Lower leg skin (tissue), 4 donors: Measurements from ENCODE around the gene ABCA8. TPM values are rescaled to one million over a fixed set of nuclear protein-coding genes. Genes with fewer than 3 reads are reported as not detected.

Experiments used
- DNase-seq, 2 donors: peaks; one replicate each; pipeline ENCODE4 v3.0.0-alpha.2; 2019; ENCODE audit warnings: low spot score in 2 of 2
- H3K4me3 ChIP-seq: fragments of 200-600 bp; sonication (generic); 2 replicates; pipeline ENCODE4 v1.5.1; 2017; ENCODE audit warnings: mild to moderate bottlenecking, low read depth; ENCODE audit not compliant: poor library complexity, severe bottlenecking
- CTCF ChIP-seq, 3 donors: fragments of 450-650 bp; IDR thresholded peaks; one replicate each; pipeline ENCODE4 v1.5.1; 2016; ENCODE audit warnings: antibody characterized with exemption in 3 of 3, mild to moderate bottlenecking in 3 of 3, moderate library complexity in 2 of 3
- POLR2A ChIP-seq, 2 donors: fragments of 450-650 bp; IDR thresholded peaks; one replicate each; pipeline ENCODE4 v1.6.1; 2016 to 2017; ENCODE audit warnings: antibody characterized with exemption in 2 of 2, mild to moderate bottlenecking in 1 of 2, moderate library complexity in 1 of 2
- WGBS, 2 donors: methylation state at CpG; one replicate each; pipeline ENCODE4 v1.1.5; 2018; 5-methylcytosine and 5-hydroxymethylcytosine counted together
- intact Hi-C: fragments of 100-400 bp; cut with DNase I; formaldehyde crosslinking; loops from one replicate; pipeline ENCODE4 v1.15.0; 2023; ENCODE audit warnings: low total_unique reads
- total RNA-seq, 4 donors: library from RNA; depleted of rRNA; stranded (reverse); fragments of >200 nt; gene quantifications; one replicate each; pipeline ENCODE4 v1.1.0, GENCODE V29; 2016

ABCA8 gene
- total RNA-seq, 4 donors from 2014 or later, result 6.1 to 17.9 (median 13.9) TPM

DNA sequence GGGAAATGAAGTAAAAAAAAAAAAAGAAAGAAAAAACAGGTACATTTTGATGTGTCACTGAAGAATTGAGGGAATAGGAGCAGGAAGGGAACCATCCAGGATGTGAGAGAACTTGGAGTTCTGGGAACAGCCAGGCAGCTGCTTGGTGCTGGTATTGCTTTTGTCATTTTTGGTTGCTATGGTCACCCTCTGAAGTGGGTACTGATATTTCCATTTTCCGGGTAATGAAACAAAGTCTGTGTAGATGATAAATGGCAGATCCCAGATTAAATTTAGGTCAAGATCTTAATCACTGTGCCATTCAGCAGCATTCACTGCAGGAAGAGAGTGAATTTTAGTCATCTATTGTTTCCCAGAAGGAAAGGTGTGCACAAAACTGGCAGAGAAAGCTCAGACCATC lies 93.6 kb downstream of the ABCA8 start:
- intact Hi-C loops, result no loop called here

DNA sequence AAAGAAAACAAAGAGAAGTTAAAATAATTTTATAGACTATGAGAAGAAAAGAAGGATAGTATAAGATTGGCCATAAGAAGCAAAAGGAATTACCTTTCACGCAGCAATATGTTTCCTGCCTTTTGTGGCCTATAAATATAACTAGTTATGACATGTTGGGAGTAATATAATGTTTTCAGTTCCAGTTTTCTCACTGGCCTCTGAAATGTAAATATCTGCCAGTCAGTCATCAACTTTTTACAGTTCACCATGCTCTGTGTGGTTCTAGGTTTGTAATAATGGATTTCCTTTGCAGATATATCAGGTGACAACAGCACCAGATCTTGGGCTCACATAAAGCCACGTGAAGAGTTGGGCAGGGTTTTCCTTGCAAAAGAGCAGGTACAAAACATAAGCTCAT lies 94.3 kb downstream of the ABCA8 start:
- DNase-seq, result no peak
- TF ChIP-seq POLR2A (IDR thresholded peaks at IDR 0.05) (no peak), CTCF (IDR thresholded peaks at IDR 0.05) (no peak)
- H3K4me3 ChIP-seq, result no peak overlapping the region
- intact Hi-C loops, result no loop called here
- WGBS, 2 donors, result 39 to 41% methylated on average over 2 of the region's 2 CpGs

More for the DNA sequence above, 93.6 kb downstream of the ABCA8 start:
- 0 to 17% methylated on average over 1 of the region's 1 CpG for WGBS, 2 donors
- TF ChIP-seq CTCF (IDR thresholded peaks at IDR 0.05) (no peak), POLR2A (IDR thresholded peaks at IDR 0.05) (no peak)
- DNase-seq, result no peak
- H3K4me3 ChIP-seq, result no peak overlapping the region

- 70 to 85% methylated on average over 1 of the region's 1 CpG for WGBS, 2 donors
- intact Hi-C loops, result no loop called here
- no peak for DNase-seq
- no peak overlapping the region for H3K4me3 ChIP-seq
- no peak for TF ChIP-seq CTCF (IDR thresholded peaks at IDR 0.05)
- TF ChIP-seq POLR2A (IDR thresholded peaks at IDR 0.05), result no peak
These were observed 100.7 kb downstream of the ABCA8 start for GRCh38 chr17:68854452-68854851.

DNA sequence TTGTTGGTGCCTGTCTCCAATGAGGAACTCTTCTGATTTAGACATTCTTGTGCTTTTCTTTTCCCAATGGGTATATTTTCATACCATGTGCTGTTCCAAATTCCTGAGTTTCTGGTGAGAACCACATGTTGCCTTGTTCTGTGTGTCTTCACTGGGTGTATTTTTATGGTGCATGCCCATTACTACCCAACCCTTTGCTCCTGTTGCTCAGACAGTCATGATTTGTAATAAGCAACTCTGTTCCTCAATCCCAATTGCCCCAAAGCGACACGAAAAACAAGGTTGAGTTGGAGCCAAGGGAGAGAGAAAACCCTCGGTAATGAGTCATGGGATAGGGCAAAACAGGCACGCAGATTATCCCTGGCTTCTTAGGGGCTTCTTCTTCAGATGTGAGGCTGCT lies 101.8 kb downstream of the ABCA8 start:
- TF ChIP-seq POLR2A (IDR thresholded peaks at IDR 0.05), result no peak
- TF ChIP-seq CTCF (IDR thresholded peaks at IDR 0.05), result no peak

GRCh38 chr17:68853036-68853435 lies 102.2 kb downstream of the ABCA8 start:
- WGBS, 2 donors, result 60 to 69% methylated on average over 5 of the region's 5 CpGs
- no peak overlapping the region for H3K4me3 ChIP-seq
- TF ChIP-seq POLR2A (IDR thresholded peaks at IDR 0.05), result no peak
- no peak for TF ChIP-seq CTCF (IDR thresholded peaks at IDR 0.05)
- intact Hi-C loops, result no loop called here
- DNase-seq, result no peak

More for the DNA sequence above, 101.8 kb downstream of the ABCA8 start:
- 28 to 42% methylated on average over 4 of the region's 4 CpGs for WGBS, 2 donors
- intact Hi-C loops, result no loop called here
- no peak overlapping the region for H3K4me3 ChIP-seq
- DNase-seq, result no peak

DNA sequence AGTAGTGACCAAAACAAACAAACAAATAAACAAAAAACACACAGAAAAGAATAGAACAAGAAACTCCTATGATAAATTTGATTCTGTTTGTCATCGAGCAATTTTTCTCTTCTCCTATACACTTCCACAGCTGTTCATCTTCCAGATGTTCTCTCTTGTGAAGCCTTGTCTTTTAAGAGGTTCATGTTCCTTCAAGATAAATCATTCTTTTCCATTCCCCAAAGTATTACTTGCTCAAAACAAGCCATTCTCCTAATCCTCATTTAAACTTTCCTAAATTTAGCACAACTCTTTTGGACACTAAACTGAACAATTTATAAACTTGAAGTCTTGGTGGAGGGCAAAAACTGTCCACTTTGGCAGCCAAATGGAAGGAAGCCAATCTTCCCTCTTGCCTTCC lies 103.3 kb downstream of the ABCA8 start:
- intact Hi-C loops, result no loop called here
- DNase-seq, result no peak
- 57 to 72% methylated on average over 1 of the region's 1 CpG for WGBS, 2 donors
- no peak for TF ChIP-seq CTCF (IDR thresholded peaks at IDR 0.05)
- TF ChIP-seq POLR2A (IDR thresholded peaks at IDR 0.05), result no peak
- H3K4me3 ChIP-seq, result no peak overlapping the region
